ENCODE measurements around the gene MKS1. TPM values are rescaled to one million over a fixed set of nuclear protein-coding genes. Genes with fewer than 3 reads are reported as not detected.

Gene MKS1
- total RNA-seq, 1 experiment from 2014 or later: 17.5 TPM

DNA sequence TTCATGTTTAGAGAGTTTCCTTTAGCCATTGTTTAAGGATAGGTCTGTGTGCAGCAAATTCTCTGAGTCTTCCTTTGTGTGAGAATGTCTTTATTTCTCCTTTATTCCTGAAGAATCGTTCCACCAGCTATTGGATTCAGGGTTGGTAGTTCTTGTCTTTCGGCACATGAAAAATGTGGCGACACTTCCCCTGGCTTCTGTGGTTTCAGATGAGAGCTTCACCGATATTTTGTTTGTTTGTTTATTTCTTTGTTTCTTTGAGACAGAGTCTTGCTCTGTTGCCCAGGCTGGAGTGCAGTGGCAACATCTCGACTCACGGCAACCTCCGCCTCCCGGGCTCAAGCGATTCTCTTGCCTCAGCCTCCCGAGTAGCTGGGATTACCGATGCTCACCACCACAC, 43.1 kb upstream of the MKS1 start:
- no peak overlapping the region for H3K4me3 ChIP-seq (ENCODE audit: low read length)
- H3K4me1 ChIP-seq (ENCODE audit: low read length): no peaks in the 10 kb centered on the region
- no peak for DNase-seq
- H3K9me3 ChIP-seq (ENCODE audit: low read length): no peaks in the 10 kb centered on the region
- no peak overlapping the region for H2AFZ ChIP-seq (ENCODE audit: low read length)
- no peaks in the 10 kb centered on the region for H3K27me3 ChIP-seq (ENCODE audit: low read length)
- H3K36me3 ChIP-seq (ENCODE audit: insufficient read depth, low read length): no peaks in the 10 kb centered on the region
- no peaks in the 10 kb centered on the region for H3K9me2 ChIP-seq (replicated peaks; ENCODE audit: insufficient read depth, low read length)
- H3K27ac ChIP-seq (ENCODE audit: low read length): no peak overlapping the region
- no peaks in the 10 kb centered on the region for H3K79me2 ChIP-seq (ENCODE audit: low read length)
- no peak overlapping the region for H3K4me2 ChIP-seq (ENCODE audit: low read depth, low read length, poor library complexity, severe bottlenecking)
- no peak overlapping the region for H3K9ac ChIP-seq (ENCODE audit: low read length)
- H4K20me1 ChIP-seq (ENCODE audit: insufficient read depth, low read depth, low read length): no peaks in the 10 kb centered on the region

- Histone ChIP-seq H3K27me3 (ENCODE audit: low read length) (no peaks in the 10 kb centered on the region), H3K36me3 (ENCODE audit: insufficient read depth, low read length) (no peaks in the 10 kb centered on the region), H3K4me2 (ENCODE audit: low read depth, low read length, poor library complexity, severe bottlenecking) (no peak overlapping the region), H3K27ac (ENCODE audit: low read length) (no peak overlapping the region), H3K79me2 (ENCODE audit: low read length) (no peaks in the 10 kb centered on the region), H3K4me1 (ENCODE audit: low read length) (peaks cover 2% of the 10 kb centered on the region), H3K9me2 (replicated peaks; ENCODE audit: insufficient read depth, low read length) (no peaks in the 10 kb centered on the region), H3K9ac (ENCODE audit: low read length) (no peak overlapping the region), H3K9me3 (ENCODE audit: low read length) (no peaks in the 10 kb centered on the region), H3K4me3 (ENCODE audit: low read length) (no peak overlapping the region), H4K20me1 (ENCODE audit: insufficient read depth, low read depth, low read length) (no peaks in the 10 kb centered on the region), H2AFZ (ENCODE audit: low read length) (no peak overlapping the region)
- no peak for DNase-seq
Observed at GRCh38 chr17:58254803-58255202, 35.7 kb upstream of the MKS1 start.

DNA sequence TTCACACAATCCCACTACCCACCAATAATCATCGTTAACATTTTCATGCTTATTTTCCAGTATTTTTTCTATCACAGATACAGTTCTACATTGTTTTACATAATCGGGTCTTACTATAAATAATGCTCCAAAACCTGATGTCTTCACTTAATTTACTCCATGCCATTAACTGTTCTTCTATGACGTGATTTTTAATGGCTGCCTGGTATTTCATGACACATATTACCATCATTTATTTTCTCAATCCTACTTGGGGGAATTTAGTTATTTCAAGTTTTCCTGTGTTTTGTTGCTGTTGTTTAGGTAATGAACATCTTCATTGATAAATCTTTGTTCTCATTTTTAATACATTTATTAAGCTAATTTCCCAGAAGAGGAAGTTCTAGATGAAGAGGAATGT, 34.0 kb upstream of the MKS1 start:
- no peaks in the 10 kb centered on the region for H3K9me2 ChIP-seq (replicated peaks; ENCODE audit: insufficient read depth, low read length)
- H3K9ac ChIP-seq (ENCODE audit: low read length): no peak overlapping the region
- no peaks in the 10 kb centered on the region for H4K20me1 ChIP-seq (ENCODE audit: insufficient read depth, low read depth, low read length)
- no peak overlapping the region for H3K27ac ChIP-seq (ENCODE audit: low read length)
- no peaks in the 10 kb centered on the region for H3K27me3 ChIP-seq (ENCODE audit: low read length)
- no peaks in the 10 kb centered on the region for H3K9me3 ChIP-seq (ENCODE audit: low read length)
- H2AFZ ChIP-seq (ENCODE audit: low read length): no peak overlapping the region
- H3K4me3 ChIP-seq (ENCODE audit: low read length): no peak overlapping the region
- no peak for DNase-seq
- no peaks in the 10 kb centered on the region for H3K79me2 ChIP-seq (ENCODE audit: low read length)
- H3K4me1 ChIP-seq (ENCODE audit: low read length): peaks cover 4% of the 10 kb centered on the region
- H3K36me3 ChIP-seq (ENCODE audit: insufficient read depth, low read length): no peaks in the 10 kb centered on the region
- no peak overlapping the region for H3K4me2 ChIP-seq (ENCODE audit: low read depth, low read length, poor library complexity, severe bottlenecking)

DNA sequence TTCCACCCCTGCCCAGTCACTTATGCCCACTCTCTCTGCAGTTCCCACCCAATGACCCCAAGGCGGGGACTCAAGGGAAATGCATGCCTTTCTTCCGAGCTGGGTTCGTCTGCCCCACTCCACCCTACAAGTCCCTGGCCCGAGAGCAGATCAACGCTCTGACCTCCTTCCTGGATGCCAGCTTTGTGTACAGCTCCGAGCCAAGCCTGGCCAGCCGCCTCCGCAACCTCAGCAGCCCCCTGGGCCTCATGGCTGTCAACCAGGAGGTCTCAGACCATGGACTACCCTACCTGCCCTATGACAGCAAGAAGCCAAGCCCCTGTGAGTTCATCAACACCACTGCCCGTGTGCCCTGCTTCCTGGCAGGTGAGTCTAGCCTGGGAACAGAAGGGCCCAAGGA, 33.1 kb upstream of the MKS1 start:
- DNase-seq: no peak
- no peak overlapping the region for H3K4me3 ChIP-seq (ENCODE audit: low read length)
- H3K27ac ChIP-seq (ENCODE audit: low read length): no peak overlapping the region
- no peaks in the 10 kb centered on the region for H3K36me3 ChIP-seq (ENCODE audit: insufficient read depth, low read length)
- no peak overlapping the region for H3K4me2 ChIP-seq (ENCODE audit: low read depth, low read length, poor library complexity, severe bottlenecking)
- no peak overlapping the region for H3K9ac ChIP-seq (ENCODE audit: low read length)
- H2AFZ ChIP-seq (ENCODE audit: low read length): no peak overlapping the region
- no peaks in the 10 kb centered on the region for H4K20me1 ChIP-seq (ENCODE audit: insufficient read depth, low read depth, low read length)
- peaks cover 4% of the 10 kb centered on the region for H3K4me1 ChIP-seq (ENCODE audit: low read length)
- no peaks in the 10 kb centered on the region for H3K9me3 ChIP-seq (ENCODE audit: low read length)
- no peaks in the 10 kb centered on the region for H3K27me3 ChIP-seq (ENCODE audit: low read length)
- no peaks in the 10 kb centered on the region for H3K79me2 ChIP-seq (ENCODE audit: low read length)
- no peaks in the 10 kb centered on the region for H3K9me2 ChIP-seq (replicated peaks; ENCODE audit: insufficient read depth, low read length)

DNA sequence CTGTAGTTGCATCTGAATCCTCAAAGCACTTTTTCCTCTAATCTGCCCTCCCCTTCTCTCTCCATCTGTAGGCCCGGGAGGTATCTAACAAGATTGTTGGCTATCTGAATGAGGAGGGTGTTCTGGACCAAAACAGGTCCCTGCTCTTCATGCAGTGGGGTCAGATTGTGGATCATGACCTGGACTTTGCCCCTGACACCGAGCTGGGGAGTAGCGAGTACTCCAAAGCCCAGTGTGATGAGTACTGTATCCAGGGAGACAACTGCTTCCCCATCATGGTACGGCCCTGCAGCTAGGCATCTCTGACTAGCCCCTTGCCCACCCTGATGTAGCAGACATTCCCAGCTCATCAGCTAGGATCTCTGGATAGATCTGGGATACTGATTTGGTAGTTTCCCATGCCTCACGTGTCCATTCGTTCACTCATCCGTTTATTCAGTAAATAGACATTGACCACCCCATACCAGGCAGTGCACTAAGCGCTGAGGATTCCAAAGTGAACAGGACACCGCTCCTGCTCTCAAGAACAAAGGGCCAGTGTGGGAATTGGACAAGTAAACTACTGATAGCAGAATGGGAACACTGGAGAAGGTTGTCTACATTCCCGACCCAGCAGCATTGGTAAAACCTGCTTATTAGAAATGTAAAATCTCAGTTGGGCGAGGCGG, 31.4 kb upstream of the MKS1 start:
- no peak overlapping the region for H3K4me2 ChIP-seq (ENCODE audit: low read depth, low read length, poor library complexity, severe bottlenecking)
- H2AFZ ChIP-seq (ENCODE audit: low read length): peak overlapping the region; percentile 66
- no peak overlapping the region for H3K4me3 ChIP-seq (ENCODE audit: low read length)
- H3K27me3 ChIP-seq (ENCODE audit: low read length): no peaks in the 10 kb centered on the region
- H3K9ac ChIP-seq (ENCODE audit: low read length): no peak overlapping the region
- H3K27ac ChIP-seq (ENCODE audit: low read length): no peak overlapping the region
- H3K4me1 ChIP-seq (ENCODE audit: low read length): peaks cover 4% of the 10 kb centered on the region
- no peaks in the 10 kb centered on the region for H3K36me3 ChIP-seq (ENCODE audit: insufficient read depth, low read length)
- no peaks in the 10 kb centered on the region for H3K9me2 ChIP-seq (replicated peaks; ENCODE audit: insufficient read depth, low read length)
- no peaks in the 10 kb centered on the region for H3K79me2 ChIP-seq (ENCODE audit: low read length)
- DNase-seq: no peak
- H4K20me1 ChIP-seq (ENCODE audit: insufficient read depth, low read depth, low read length): no peaks in the 10 kb centered on the region
- no peaks in the 10 kb centered on the region for H3K9me3 ChIP-seq (ENCODE audit: low read length)

GRCh38 chr17:58249270-58250133, 30.4 kb upstream of the MKS1 start:
- Histone ChIP-seq H3K27ac (ENCODE audit: low read length) (no peak overlapping the region), H3K79me2 (ENCODE audit: low read length) (no peaks in the 10 kb centered on the region), H3K9me3 (ENCODE audit: low read length) (no peaks in the 10 kb centered on the region), H3K4me2 (ENCODE audit: low read depth, low read length, poor library complexity, severe bottlenecking) (no peak overlapping the region), H3K9ac (ENCODE audit: low read length) (peak overlapping the region; percentile 41), H2AFZ (ENCODE audit: low read length) (peak overlapping the region; percentile 66), H3K4me3 (ENCODE audit: low read length) (no peak overlapping the region), H3K4me1 (ENCODE audit: low read length) (peaks cover 4% of the 10 kb centered on the region), H3K36me3 (ENCODE audit: insufficient read depth, low read length) (no peaks in the 10 kb centered on the region), H3K27me3 (ENCODE audit: low read length) (no peaks in the 10 kb centered on the region), H3K9me2 (replicated peaks; ENCODE audit: insufficient read depth, low read length) (no peaks in the 10 kb centered on the region), H4K20me1 (ENCODE audit: insufficient read depth, low read depth, low read length) (no peaks in the 10 kb centered on the region)
- peak; percentile 88 for DNase-seq

DNA sequence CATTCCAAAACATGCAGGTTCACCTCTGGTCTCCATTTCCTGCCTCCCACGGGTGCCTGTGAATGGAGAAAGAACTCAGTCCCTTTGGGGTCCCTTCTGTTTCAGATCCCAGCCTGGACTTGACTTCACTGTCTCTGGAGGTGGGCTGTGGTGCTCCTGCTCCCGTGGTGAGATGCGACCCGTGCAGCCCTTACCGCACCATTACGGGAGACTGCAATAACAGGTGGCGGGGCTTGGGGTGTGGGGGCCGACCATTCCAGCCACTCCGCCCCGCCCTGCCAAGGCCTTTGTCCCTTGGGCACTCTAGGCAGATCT, 29.9 kb upstream of the MKS1 start:
- H4K20me1 ChIP-seq (ENCODE audit: insufficient read depth, low read depth, low read length): no peaks in the 10 kb centered on the region
- H3K4me2 ChIP-seq (ENCODE audit: low read depth, low read length, poor library complexity, severe bottlenecking): no peak overlapping the region
- peaks cover 4% of the 10 kb centered on the region for H3K4me1 ChIP-seq (ENCODE audit: low read length)
- H3K36me3 ChIP-seq (ENCODE audit: insufficient read depth, low read length): no peaks in the 10 kb centered on the region
- H3K79me2 ChIP-seq (ENCODE audit: low read length): no peaks in the 10 kb centered on the region
- H3K27me3 ChIP-seq (ENCODE audit: low read length): no peaks in the 10 kb centered on the region
- no peak overlapping the region for H2AFZ ChIP-seq (ENCODE audit: low read length)
- no peak overlapping the region for H3K4me3 ChIP-seq (ENCODE audit: low read length)
- no peak overlapping the region for H3K27ac ChIP-seq (ENCODE audit: low read length)
- no peak for DNase-seq
- no peak overlapping the region for H3K9ac ChIP-seq (ENCODE audit: low read length)
- no peaks in the 10 kb centered on the region for H3K9me3 ChIP-seq (ENCODE audit: low read length)
- no peaks in the 10 kb centered on the region for H3K9me2 ChIP-seq (replicated peaks; ENCODE audit: insufficient read depth, low read length)

- Histone ChIP-seq H3K4me3 (ENCODE audit: low read length) (no peak overlapping the region), H3K9me3 (ENCODE audit: low read length) (no peaks in the 10 kb centered on the region), H3K9ac (ENCODE audit: low read length) (no peak overlapping the region), H2AFZ (ENCODE audit: low read length) (peak overlapping the region; percentile 60; the same call in 1 of the 2 replicates), H3K4me1 (ENCODE audit: low read length) (peaks cover 4% of the 10 kb centered on the region), H3K27me3 (ENCODE audit: low read length) (no peaks in the 10 kb centered on the region), H3K4me2 (ENCODE audit: low read depth, low read length, poor library complexity, severe bottlenecking) (no peak overlapping the region), H4K20me1 (ENCODE audit: insufficient read depth, low read depth, low read length) (no peaks in the 10 kb centered on the region), H3K27ac (ENCODE audit: low read length) (no peak overlapping the region), H3K36me3 (ENCODE audit: insufficient read depth, low read length) (no peaks in the 10 kb centered on the region), H3K79me2 (ENCODE audit: low read length) (no peaks in the 10 kb centered on the region), H3K9me2 (replicated peaks; ENCODE audit: insufficient read depth, low read length) (no peaks in the 10 kb centered on the region)
- DNase-seq: peak; percentile 44
Observed at GRCh38 chr17:58247511-58248363, 28.7 kb upstream of the MKS1 start.

Data from Karpas-422 (cell line).